DND-41 (cell line): Measurements from ENCODE around the gene ZNF672.

Experiments used
- CTCF ChIP-seq: IDR thresholded peaks from 2 replicates; pipeline ENCODE4 v1.5.1; 2012; ENCODE audit warnings: borderline replicate concordance, low read length, moderate library complexity, mild to moderate bottlenecking; ENCODE audit not compliant: poor library complexity, severe bottlenecking; ENCODE audit errors: extremely low read depth
- EZH2 ChIP-seq: IDR thresholded peaks from 3 replicates; pipeline ENCODE4 v1.6.1; 2012; ENCODE audit warnings: borderline replicate concordance, low read depth, mild to moderate bottlenecking, moderate library complexity, low read length, inconsistent platforms; ENCODE audit not compliant: severe bottlenecking

- TF ChIP-seq CTCF (no peak), EZH2 (no peak)
Observed at GRCh38 chr1:248850536-248851251, 12.7 kb downstream of the ZNF672 start.
